ENCODE results near the gene CCDC107.
A peak's percentile ranks its signal among the peaks of the same experiment; 100 is the strongest.
"Not testable (repeated sequence)": the region's sequence is repeated elsewhere in the genome, so short reads cannot be mapped to it uniquely, and the experiment has no call there.

CCDC107 gene, protein sequence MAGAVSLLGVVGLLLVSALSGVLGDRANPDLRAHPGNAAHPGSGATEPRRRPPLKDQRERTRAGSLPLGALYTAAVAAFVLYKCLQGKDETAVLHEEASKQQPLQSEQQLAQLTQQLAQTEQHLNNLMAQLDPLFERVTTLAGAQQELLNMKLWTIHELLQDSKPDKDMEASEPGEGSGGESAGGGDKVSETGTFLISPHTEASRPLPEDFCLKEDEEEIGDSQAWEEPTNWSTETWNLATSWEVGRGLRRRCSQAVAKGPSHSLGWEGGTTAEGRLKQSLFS

DNA sequence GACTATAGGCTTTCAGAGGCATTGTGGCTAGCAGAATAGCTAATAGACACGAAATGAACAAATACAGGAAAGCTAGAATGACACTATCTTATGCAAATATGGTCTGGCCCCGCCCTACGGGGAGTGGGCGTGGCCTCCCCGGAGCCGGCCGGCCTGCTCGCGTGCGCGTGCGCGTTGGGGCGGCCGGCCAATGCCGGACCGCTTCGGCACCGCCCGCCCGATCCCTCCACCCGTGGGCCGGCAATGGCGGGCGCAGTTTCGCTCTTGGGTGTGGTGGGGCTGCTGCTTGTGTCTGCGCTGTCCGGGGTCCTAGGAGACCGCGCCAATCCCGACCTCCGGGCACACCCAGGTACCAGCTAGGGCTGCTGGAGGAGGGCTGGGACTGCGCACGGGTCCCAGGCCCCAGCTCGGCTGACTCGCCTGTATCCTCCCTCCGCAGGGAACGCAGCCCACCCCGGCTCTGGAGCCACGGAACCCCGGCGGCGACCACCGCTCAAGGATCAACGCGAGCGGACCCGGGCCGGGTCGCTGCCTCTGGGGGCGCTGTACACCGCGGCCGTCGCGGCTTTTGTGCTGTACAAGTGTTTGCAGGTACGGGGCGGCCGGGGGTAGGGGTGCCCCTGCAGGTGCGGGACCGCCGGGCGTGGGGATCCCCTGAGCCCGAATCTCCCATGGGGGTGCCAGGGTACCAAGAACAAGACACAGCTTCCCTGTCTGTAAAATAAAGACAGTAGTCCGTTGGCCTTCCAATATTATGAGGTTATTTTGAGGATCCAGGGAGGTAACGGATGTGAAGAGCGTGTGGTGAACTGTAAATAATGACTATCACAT lies at the start of gene CCDC107:
Gene CCDC107, plus strand, starts transcription at position 156 of the 831 bp plus-strand sequence. Its CDS starts 88 bp downstream, at position 244.
- Histone ChIP-seq H3K9me3 (ENCODE audit: control insufficient read depth in 5 of 5, low read length in 5 of 5) (no peaks in the 10 kb centered on the region), H3K4me3 (ENCODE audit: low read depth in 1 of 5, low read length in 5 of 5) (peak within 1 kb of the TSS; percentile 85 to 97 (median 92)), H3K9ac (ENCODE audit: low read length in 5 of 5) (peak within 1 kb of the TSS; percentile 93 to 100 (median 98)), H3K4me1 (ENCODE audit: control insufficient read depth in 5 of 5, insufficient read depth in 5 of 5, low read length in 5 of 5) (peaks cover 17 to 46% (median 35%) of the 10 kb centered on the region in 5 donors), H3K36me3 (ENCODE audit: control insufficient read depth in 5 of 5, insufficient read depth in 5 of 5, low read length in 5 of 5) (peaks cover 0 to 20% (median 11%) of the 10 kb centered on the region in 5 donors), H3K27me3 (ENCODE audit: control insufficient read depth in 5 of 5, insufficient read depth in 4 of 5, low read length in 5 of 5) (no peaks in the 10 kb centered on the region), H3K27ac (ENCODE audit: low read depth, low read length) (peak within 1 kb of the TSS; percentile 95)

DNA sequence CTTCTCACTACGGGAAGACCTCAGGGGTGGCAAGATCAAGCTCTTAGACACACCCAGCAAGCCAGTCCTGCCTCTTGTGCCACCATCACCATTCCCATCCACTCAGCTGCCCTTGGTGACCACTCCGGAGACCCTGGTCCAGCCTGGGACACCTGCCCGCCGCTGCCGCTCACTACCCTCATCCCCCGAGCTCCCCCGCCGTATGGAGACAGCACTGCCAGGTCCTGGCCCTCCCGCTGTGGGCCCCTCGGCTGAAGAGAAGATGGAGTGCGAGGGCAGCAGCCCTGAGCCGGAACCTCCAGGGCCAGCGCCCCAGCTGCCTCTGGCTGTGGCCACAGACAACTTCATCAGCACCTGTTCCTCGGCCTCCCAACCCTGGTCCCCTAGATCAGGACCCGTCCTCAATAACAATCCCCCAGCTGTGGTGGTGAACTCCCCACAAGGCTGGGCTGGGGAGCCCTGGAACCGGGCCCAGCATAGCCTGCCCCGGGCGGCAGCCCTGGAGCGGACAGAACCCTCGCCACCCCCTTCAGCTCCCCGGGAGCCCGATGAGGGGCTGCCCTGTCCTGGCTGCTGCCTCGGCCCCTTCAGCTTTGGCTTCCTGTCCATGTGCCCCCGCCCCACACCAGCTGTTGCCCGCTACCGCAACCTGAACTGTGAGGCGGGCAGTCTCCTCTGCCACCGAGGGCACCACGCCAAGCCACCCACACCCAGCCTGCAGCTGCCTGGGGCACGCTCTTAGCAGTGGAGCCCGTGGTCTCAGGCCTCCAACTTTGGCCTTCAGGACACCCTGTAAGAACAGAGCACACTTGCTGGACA lies 48.9 kb upstream of the CCDC107 start:
- Histone ChIP-seq H3K9ac (ENCODE audit: low read length in 5 of 5) (peak overlapping the region in 1 of 5 donors; percentile 3), H3K36me3 (ENCODE audit: control insufficient read depth in 5 of 5, insufficient read depth in 5 of 5, low read length in 5 of 5) (peaks cover 0 to 36% (median 29%) of the 10 kb centered on the region in 5 donors), H3K27me3 (ENCODE audit: control insufficient read depth in 5 of 5, insufficient read depth in 4 of 5, low read length in 5 of 5) (no peaks in the 10 kb centered on the region), H3K4me3 (ENCODE audit: low read depth in 1 of 5, low read length in 5 of 5) (no peak overlapping the region), H3K27ac (ENCODE audit: low read depth, low read length) (peak overlapping the region; percentile 41), H3K9me3 (ENCODE audit: control insufficient read depth in 5 of 5, low read length in 5 of 5) (no peaks in the 10 kb centered on the region), H3K4me1 (ENCODE audit: control insufficient read depth in 5 of 5, insufficient read depth in 5 of 5, low read length in 5 of 5) (peaks cover 2 to 50% (median 34%) of the 10 kb centered on the region in 5 donors)

DNA sequence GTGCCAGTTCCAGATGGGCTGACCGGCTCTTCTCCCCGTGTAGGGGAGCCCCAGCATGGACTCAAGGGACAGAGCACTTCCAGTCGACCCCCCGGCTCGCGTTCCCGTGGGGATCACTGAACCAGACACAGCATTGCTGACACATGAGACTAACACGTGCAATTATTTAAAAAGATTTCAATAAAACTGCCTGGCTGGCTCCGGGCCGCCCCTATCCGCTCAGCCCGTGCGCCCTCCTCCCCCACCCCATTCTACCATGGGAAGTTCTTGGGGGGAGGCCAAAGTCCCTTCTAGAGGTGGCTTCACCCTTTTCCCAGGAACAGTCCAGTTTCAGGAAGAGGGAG lies 48.3 kb upstream of the CCDC107 start:
- Histone ChIP-seq H3K27me3 (ENCODE audit: control insufficient read depth in 5 of 5, insufficient read depth in 4 of 5, low read length in 5 of 5) (no peaks in the 10 kb centered on the region), H3K4me1 (ENCODE audit: control insufficient read depth in 5 of 5, insufficient read depth in 5 of 5, low read length in 5 of 5) (peaks cover 0 to 44% (median 30%) of the 10 kb centered on the region in 5 donors), H3K4me3 (ENCODE audit: low read depth in 1 of 5, low read length in 5 of 5) (no peak overlapping the region), H3K9me3 (ENCODE audit: control insufficient read depth in 5 of 5, low read length in 5 of 5) (no peaks in the 10 kb centered on the region), H3K27ac (ENCODE audit: low read depth, low read length) (peak overlapping the region; percentile 41), H3K9ac (ENCODE audit: low read length in 5 of 5) (no peak overlapping the region), H3K36me3 (ENCODE audit: control insufficient read depth in 5 of 5, insufficient read depth in 5 of 5, low read length in 5 of 5) (peaks cover 0 to 36% (median 29%) of the 10 kb centered on the region in 5 donors)

DNA sequence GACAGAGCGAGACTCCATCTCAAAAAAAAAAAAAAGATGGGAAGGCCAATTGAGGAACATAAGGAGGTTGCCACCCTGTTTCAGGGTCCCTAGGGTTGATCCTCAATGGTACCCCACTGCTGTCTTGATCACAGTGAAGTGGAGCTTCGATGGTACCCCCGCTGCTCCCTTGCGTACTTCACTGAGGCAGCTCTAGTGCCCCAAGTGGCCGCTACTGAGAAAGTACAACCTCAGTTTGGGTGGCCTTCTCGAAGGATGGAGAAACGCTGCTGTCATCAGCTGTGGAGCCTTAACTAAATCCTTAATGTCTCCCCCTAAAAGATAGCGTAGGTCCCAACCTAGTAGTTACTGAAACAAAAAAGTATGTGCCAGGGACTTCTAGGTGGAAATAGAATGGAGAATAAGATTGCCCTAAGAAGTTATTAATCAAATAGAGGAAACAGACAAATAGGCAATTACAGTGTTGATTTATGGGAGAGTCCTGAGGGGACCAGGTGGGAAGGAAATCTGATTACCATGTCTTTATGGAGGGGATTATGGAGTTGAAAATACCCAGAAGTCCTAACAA lies 46.8 kb upstream of the CCDC107 start:
- Histone ChIP-seq H3K27me3 (ENCODE audit: control insufficient read depth in 5 of 5, insufficient read depth in 4 of 5, low read length in 5 of 5) (no peaks in the 10 kb centered on the region), H3K4me1 (ENCODE audit: control insufficient read depth in 5 of 5, insufficient read depth in 5 of 5, low read length in 5 of 5) (peaks cover 0 to 36% (median 22%) of the 10 kb centered on the region in 5 donors), H3K36me3 (ENCODE audit: control insufficient read depth in 5 of 5, insufficient read depth in 5 of 5, low read length in 5 of 5) (peaks cover 0 to 36% (median 29%) of the 10 kb centered on the region in 5 donors), H3K9me3 (ENCODE audit: control insufficient read depth in 5 of 5, low read length in 5 of 5) (no peaks in the 10 kb centered on the region), H3K27ac (ENCODE audit: low read depth, low read length) (no peak overlapping the region), H3K4me3 (ENCODE audit: low read depth in 1 of 5, low read length in 5 of 5) (no peak overlapping the region), H3K9ac (ENCODE audit: low read length in 5 of 5) (no peak overlapping the region)

DNA sequence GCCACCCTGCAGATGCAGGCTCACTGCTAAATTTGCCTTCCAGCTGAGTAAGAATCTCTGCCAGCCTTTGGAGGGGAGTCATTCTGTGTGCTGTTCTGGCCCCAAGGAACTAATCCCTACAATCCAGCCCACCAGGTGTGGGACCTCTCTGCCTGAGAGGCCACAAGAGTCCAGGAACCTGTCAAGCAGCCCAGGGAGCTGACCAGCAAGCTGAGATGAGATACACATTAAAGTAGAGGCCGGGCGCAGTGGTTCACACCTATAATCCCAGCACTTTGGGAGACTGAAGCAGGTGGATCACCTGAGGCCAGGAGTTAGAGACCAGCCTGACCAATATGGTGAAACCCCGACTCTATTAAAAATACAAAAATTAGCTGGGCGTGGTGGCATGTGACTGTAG lies 46.0 kb upstream of the CCDC107 start:
- peaks cover 0 to 35% (median 19%) of the 10 kb centered on the region in 5 donors for H3K4me1 ChIP-seq (ENCODE audit: control insufficient read depth in 5 of 5, insufficient read depth in 5 of 5, low read length in 5 of 5)
- not testable (repeated sequence) for H3K9ac ChIP-seq (ENCODE audit: low read length in 5 of 5); H3K4me3 ChIP-seq (ENCODE audit: low read depth in 1 of 5, low read length in 5 of 5); H3K9me3 ChIP-seq (ENCODE audit: control insufficient read depth in 5 of 5, low read length in 5 of 5); H3K27me3 ChIP-seq (ENCODE audit: control insufficient read depth in 5 of 5, insufficient read depth in 4 of 5, low read length in 5 of 5); H3K27ac ChIP-seq (ENCODE audit: low read depth, low read length)
- peaks cover 0 to 32% (median 27%) of the 10 kb centered on the region in 5 donors for H3K36me3 ChIP-seq (ENCODE audit: control insufficient read depth in 5 of 5, insufficient read depth in 5 of 5, low read length in 5 of 5)

DNA sequence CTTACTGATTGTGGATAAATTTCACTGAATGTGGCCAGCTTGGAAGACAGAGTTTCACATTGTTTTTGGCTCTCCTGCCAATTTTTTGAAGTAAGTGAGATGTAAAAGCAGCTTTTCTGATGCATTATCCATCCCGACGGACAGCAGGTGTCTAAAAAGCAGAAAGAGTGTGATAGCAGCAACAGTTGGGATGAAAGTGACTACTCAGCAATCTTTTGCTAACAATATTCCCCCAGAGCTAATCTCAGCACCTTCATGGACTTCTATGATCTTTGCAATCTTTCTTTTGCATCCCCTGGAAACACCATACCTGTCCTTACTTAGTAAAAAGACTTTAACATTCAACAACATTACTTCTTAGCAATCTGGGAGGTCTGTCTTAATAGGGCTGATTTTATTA lies 45.2 kb upstream of the CCDC107 start:
- Histone ChIP-seq H3K36me3 (ENCODE audit: control insufficient read depth in 5 of 5, insufficient read depth in 5 of 5, low read length in 5 of 5) (peaks cover 0 to 25% (median 23%) of the 10 kb centered on the region in 5 donors), H3K9me3 (ENCODE audit: control insufficient read depth in 5 of 5, low read length in 5 of 5) (no peaks in the 10 kb centered on the region), H3K4me1 (ENCODE audit: control insufficient read depth in 5 of 5, insufficient read depth in 5 of 5, low read length in 5 of 5) (peaks cover 0 to 36% (median 20%) of the 10 kb centered on the region in 5 donors), H3K27ac (ENCODE audit: low read depth, low read length) (no peak overlapping the region), H3K27me3 (ENCODE audit: control insufficient read depth in 5 of 5, insufficient read depth in 4 of 5, low read length in 5 of 5) (peaks cover 0 to 2% (median 0%) of the 10 kb centered on the region in 5 donors), H3K9ac (ENCODE audit: low read length in 5 of 5) (no peak overlapping the region), H3K4me3 (ENCODE audit: low read depth in 1 of 5, low read length in 5 of 5) (no peak overlapping the region)

DNA sequence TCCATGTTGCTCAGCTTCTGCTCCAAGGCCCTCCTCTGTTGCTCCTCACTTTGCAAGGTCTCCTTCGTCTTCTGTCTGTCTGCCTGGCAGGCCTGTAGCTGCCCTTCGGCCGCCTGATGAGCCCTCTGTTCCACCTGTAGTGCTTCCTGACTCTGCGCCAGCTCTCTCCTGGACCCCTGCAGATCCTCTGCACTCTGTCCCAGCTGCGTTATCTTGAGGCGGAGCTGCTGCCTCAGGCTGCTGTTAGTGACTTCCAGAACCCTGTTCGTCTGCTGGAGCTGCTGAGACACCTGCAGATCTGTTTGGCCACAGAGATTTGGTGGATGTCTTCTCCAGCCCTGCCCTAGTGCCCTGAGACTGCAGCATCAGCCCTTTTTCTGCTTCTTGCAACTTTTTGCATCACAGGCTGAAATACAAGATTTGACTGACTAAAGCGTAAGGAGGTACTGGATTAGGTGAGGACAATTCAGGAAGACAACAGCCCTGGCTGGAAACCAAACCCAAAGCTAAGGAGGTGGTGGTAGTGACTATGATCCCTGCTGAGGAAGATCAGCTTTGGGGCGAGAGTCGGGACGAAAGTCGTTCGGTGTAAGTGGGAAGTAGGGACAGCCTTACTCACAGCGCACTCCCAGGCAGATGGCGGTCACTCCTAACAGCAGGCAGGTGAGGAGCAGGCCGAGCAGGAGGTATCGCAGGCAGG lies 42.0 kb upstream of the CCDC107 start:
- H3K4me1 ChIP-seq (ENCODE audit: control insufficient read depth in 5 of 5, insufficient read depth in 5 of 5, low read length in 5 of 5), result peaks cover 0 to 33% (median 18%) of the 10 kb centered on the region in 5 donors
- H3K27ac ChIP-seq (ENCODE audit: low read depth, low read length), result no peak overlapping the region
- peak overlapping the region in 2 of 5 donors; percentile 59 to 70 for H3K9ac ChIP-seq (ENCODE audit: low read length in 5 of 5)
- peaks cover 0 to 2% (median 0%) of the 10 kb centered on the region in 5 donors for H3K27me3 ChIP-seq (ENCODE audit: control insufficient read depth in 5 of 5, insufficient read depth in 4 of 5, low read length in 5 of 5)
- H3K36me3 ChIP-seq (ENCODE audit: control insufficient read depth in 5 of 5, insufficient read depth in 5 of 5, low read length in 5 of 5), result no peaks in the 10 kb centered on the region
- peak overlapping the region in 3 of 5 donors; percentile 62 to 72 (median 63) for H3K4me3 ChIP-seq (ENCODE audit: low read depth in 1 of 5, low read length in 5 of 5)
- H3K9me3 ChIP-seq (ENCODE audit: control insufficient read depth in 5 of 5, low read length in 5 of 5), result no peaks in the 10 kb centered on the region

DNA sequence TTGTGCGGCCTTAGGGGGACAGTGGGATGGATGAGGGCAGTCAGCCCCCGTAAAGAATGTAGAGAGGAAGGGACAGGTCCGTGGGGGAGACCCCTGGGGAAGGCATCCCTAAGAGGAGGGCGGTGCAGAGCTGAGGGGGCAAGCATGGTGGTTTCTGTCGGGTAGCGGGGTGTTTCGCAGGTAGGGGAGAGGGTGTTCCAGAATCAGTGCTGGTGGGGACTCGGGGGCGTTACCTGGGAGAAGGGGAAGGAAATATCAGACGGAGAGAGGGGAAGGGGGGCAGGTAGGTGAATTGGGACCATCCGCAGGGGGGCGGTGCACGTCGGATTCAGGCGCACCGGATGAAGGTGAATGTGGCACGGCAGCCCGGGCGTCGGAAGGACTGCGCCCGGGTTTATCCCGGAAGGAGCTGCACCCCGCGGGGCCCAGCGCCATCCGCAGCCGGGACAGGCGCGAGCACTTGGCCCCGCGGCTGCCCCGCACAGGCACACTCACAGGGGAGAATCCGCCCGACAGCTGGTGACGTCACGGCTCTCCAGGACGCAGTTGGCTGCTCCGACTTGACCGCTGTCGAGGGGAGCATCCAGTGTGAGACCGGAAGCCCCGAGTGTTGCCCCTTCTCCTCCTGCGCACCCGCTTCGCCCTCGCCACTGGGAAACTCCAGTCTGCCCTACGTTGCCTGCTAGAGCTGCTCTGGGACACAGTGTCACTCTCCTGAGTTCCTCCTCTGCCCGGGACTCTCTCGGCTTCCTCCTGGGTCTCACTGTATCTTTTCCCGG lies 41.2 kb upstream of the CCDC107 start:
- H3K27ac ChIP-seq (ENCODE audit: low read depth, low read length), result no peak overlapping the region
- no peaks in the 10 kb centered on the region for H3K36me3 ChIP-seq (ENCODE audit: control insufficient read depth in 5 of 5, insufficient read depth in 5 of 5, low read length in 5 of 5)
- H3K9me3 ChIP-seq (ENCODE audit: control insufficient read depth in 5 of 5, low read length in 5 of 5), result no peaks in the 10 kb centered on the region
- peak overlapping the region in 4 of 5 donors; percentile 40 to 73 (median 64) for H3K9ac ChIP-seq (ENCODE audit: low read length in 5 of 5)
- H3K4me3 ChIP-seq (ENCODE audit: low read depth in 1 of 5, low read length in 5 of 5), result peak overlapping the region; percentile 62 to 72 (median 65)
- peaks cover 0 to 2% (median 0%) of the 10 kb centered on the region in 5 donors for H3K27me3 ChIP-seq (ENCODE audit: control insufficient read depth in 5 of 5, insufficient read depth in 4 of 5, low read length in 5 of 5)
- H3K4me1 ChIP-seq (ENCODE audit: control insufficient read depth in 5 of 5, insufficient read depth in 5 of 5, low read length in 5 of 5), result peaks cover 0 to 32% (median 18%) of the 10 kb centered on the region in 5 donors
